Gastroesophageal sphincter (tissue), 4 donors: ENCODE results near the gene INSR. TPM values are rescaled to one million over a fixed set of nuclear protein-coding genes. Genes with fewer than 3 reads are reported as not detected.
A peak's percentile ranks its signal among the peaks of the same experiment; 100 is the strongest.
"Not testable (repeated sequence)": the region's sequence is repeated elsewhere in the genome, so short reads cannot be mapped to it uniquely, and the experiment has no call there.

Experiments
- ATAC-seq: fragments of 150-250 bp; one replicate; pipeline ENCODE4 v1.9.1; 2016; ENCODE audit warnings: mild to moderate bottlenecking, moderate library complexity
- H3K27ac ChIP-seq, 4 donors: fragments of 200-600 bp; sonication (generic) in 3 of 4; 1 replicate in 3 of 4; 2 replicates in 1 of 4; pipeline ENCODE4 v1.5.1; 2016 to 2019
- H3K27me3 ChIP-seq: fragments of 200-600 bp; sonication (generic); one replicate; pipeline ENCODE4 v1.5.1; 2019
- H3K36me3 ChIP-seq, 2 donors: fragments of 200-600 bp; sonication (generic); one replicate each; pipeline ENCODE4 v1.5.1; 2019; ENCODE audit warnings: control low read depth in 1 of 2
- H3K4me1 ChIP-seq, 3 donors: fragments of 200-600 bp; sonication (generic); 1 replicate in 2 of 3; 2 replicates in 1 of 3; pipeline ENCODE4 v1.5.1; 2016 to 2019; ENCODE audit warnings: control low read depth in 2 of 3
- H3K4me3 ChIP-seq, 2 donors: fragments of 200-600 bp; sonication (generic); one replicate each; pipeline ENCODE4 v1.5.1; 2019; ENCODE audit warnings: mild to moderate bottlenecking in 1 of 2, moderate library complexity in 1 of 2
- H3K9me3 ChIP-seq, 3 donors: fragments of 200-600 bp; sonication (generic); one replicate each; pipeline ENCODE4 v1.5.1; 2017 to 2019; ENCODE audit warnings: control low read depth in 2 of 3
- EP300 ChIP-seq: sonication (generic); formaldehyde crosslinking; IDR thresholded peaks from one replicate; pipeline ENCODE4 v1.6.1; 2017; ENCODE audit warnings: antibody characterized with exemption, mild to moderate bottlenecking
- POLR2A ChIP-seq, 2 donors: fragments of 450-650 bp; IDR thresholded peaks; one replicate each; pipeline ENCODE4 v1.6.1; 2017; ENCODE audit warnings: antibody characterized with exemption in 2 of 2, mild to moderate bottlenecking in 2 of 2, moderate library complexity in 1 of 2
- POLR2AphosphoS5 ChIP-seq: sonication (generic); formaldehyde crosslinking; IDR thresholded peaks from one replicate; pipeline ENCODE4 v1.6.1; 2017; ENCODE audit warnings: antibody characterized with exemption
- WGBS, 2 donors: methylation state at CpG; one replicate each; pipeline ENCODE4 v1.1.5; 2018; ENCODE audit warnings: low coverage in 1 of 2; 5-methylcytosine and 5-hydroxymethylcytosine counted together
- total RNA-seq, 4 donors: library from RNA; depleted of rRNA; stranded (reverse); fragments of >200 nt; gene quantifications; one replicate each; pipeline ENCODE4 v1.1.0, GENCODE V29; 2016
- TF ChIP-seq, protein P1 (sequence below), 4 experiments: fragments of 200-600 bp in 2 of 4; fragments of 450-650 bp in 2 of 4; sonication (generic) in 1 of 4; IDR thresholded peaks; one replicate each; pipeline ENCODE4 v1.5.1; 2017 to 2019; ENCODE audit warnings: antibody characterized with exemption in 4 of 4, mild to moderate bottlenecking in 2 of 4, moderate library complexity in 2 of 4

The INSR gene
- total RNA-seq, 4 donors from 2014 or later: 67.6 to 95.6 (median 81.2) TPM

DNA sequence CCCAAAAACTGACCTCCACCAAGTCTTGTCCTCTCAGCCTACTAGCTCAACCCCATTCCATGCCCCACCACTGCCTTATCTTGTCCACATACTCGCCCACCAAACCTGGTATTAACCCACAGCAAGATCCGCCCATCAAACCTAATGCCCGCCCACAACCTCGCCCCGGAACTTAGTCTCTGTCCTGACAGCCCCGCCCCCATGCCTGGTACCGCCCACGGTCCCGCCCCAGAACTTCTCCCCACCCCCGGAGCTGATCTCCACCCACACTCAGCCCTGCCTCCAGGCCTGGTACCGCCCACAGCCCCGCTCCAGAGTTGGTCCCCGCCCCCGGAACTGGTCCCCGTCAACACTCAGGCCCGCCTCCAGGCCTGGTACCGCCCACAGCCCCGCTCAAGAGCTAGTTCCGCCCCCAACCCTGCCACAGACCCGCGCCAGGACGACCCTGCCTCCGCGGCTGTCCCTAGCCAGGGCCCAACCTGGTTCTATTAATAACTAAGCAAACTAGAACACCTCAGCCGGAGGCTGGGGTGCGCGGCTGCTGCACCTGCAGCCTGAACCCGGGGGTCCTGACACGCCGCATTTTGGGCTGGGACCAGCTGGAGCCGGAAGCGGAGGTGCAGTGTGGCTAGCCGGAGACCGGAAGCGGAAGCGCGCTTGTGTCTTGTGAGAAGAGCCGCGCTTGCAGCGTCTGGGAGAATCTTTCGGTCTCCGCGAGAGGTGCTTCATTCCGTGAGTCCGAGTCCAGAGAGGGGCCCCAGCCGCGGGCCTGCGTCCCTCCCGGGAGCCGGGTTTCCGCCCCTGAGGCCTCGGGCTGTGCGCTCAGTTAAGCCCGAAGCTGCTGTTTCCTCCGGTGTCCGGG, 224.9 kb downstream of the INSR start, which contains the start of gene ZNF557:
TSS of gene ZNF557 (plus strand) at position 662 of the 862 bp plus-strand sequence. CDS start 5,372 bp downstream, outside the sequence.
- H3K36me3 ChIP-seq: peaks cover 0 to 38% of the 10 kb centered on the region in 2 donors
- H3K9me3 ChIP-seq: peaks cover 0 to 7% (median 0%) of the 10 kb centered on the region in 3 donors
- WGBS, 2 donors: 0 to 1% methylated on average over 6 to 8 of the region's 56 CpGs
- no peaks in the 10 kb centered on the region for H3K27me3 ChIP-seq
- H3K27ac ChIP-seq: peak within 1 kb of the TSS; percentile 11 to 84 (median 82)
- TF ChIP-seq, protein P1, sequence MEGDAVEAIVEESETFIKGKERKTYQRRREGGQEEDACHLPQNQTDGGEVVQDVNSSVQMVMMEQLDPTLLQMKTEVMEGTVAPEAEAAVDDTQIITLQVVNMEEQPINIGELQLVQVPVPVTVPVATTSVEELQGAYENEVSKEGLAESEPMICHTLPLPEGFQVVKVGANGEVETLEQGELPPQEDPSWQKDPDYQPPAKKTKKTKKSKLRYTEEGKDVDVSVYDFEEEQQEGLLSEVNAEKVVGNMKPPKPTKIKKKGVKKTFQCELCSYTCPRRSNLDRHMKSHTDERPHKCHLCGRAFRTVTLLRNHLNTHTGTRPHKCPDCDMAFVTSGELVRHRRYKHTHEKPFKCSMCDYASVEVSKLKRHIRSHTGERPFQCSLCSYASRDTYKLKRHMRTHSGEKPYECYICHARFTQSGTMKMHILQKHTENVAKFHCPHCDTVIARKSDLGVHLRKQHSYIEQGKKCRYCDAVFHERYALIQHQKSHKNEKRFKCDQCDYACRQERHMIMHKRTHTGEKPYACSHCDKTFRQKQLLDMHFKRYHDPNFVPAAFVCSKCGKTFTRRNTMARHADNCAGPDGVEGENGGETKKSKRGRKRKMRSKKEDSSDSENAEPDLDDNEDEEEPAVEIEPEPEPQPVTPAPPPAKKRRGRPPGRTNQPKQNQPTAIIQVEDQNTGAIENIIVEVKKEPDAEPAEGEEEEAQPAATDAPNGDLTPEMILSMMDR (IDR thresholded peaks at IDR 0.05): peak in 1 of 4 experiments; percentile 8
- TF ChIP-seq POLR2AphosphoS5: peak; percentile 45
- no peak for TF ChIP-seq EP300
- peak in 1 of 2 donors; percentile 43 for TF ChIP-seq POLR2A (IDR thresholded peaks at IDR 0.05)
- ATAC-seq: peak; percentile 100
- H3K4me1 ChIP-seq: peaks cover 0 to 11% (median 7%) of the 10 kb centered on the region in 3 donors
- H3K4me3 ChIP-seq: peak within 1 kb of the TSS; percentile 85 to 93

DNA sequence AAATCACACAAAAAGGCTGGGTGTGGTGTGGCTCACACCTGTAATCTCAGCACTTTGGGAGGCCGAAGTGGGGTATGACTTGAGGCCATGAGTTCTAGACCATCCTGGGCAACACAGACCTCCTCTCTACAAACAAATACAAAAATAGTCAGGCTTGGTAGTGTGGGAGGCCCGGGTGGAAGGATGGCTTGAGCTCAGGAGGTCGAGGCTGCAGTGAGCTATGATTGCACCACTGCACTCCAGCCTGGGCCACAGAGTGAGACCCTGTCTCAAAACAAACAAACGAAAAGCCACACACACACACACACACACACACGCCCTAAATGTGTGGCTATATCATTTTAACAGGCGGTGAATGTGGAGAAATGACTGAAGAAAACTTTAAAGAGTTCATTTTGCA, 225.6 kb downstream of the INSR start:
- ATAC-seq: no peak
- no peaks in the 10 kb centered on the region for H3K27me3 ChIP-seq
- TF ChIP-seq POLR2A (IDR thresholded peaks at IDR 0.05): no peak

DNA sequence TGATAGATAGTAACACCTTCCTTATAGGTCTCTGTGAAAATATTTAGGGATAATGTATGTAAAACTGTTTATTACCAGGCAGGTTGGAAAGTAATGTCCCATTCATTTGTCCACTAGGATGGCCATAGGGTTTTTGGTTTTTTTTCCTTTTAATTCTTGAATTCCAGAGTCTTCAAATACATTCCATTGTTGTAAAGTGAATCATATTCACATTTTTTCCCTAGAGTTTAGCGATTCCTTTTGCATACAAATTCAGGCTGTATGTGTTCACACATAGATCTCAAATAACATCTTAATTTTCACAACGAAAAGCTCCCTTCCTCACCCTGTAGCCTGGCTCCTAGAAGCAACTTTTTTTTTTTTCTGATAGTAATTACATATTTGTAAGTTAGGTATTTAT, 226.5 kb downstream of the INSR start:
- no peaks in the 10 kb centered on the region for H3K9me3 ChIP-seq
- 80 to 90% methylated on average over 2 of the region's 2 CpGs for WGBS, 2 donors
- H3K4me3 ChIP-seq: no peak overlapping the region
- H3K27me3 ChIP-seq: no peaks in the 10 kb centered on the region
- no peak for TF ChIP-seq POLR2AphosphoS5
- no peak for TF ChIP-seq POLR2A (IDR thresholded peaks at IDR 0.05)
- TF ChIP-seq, protein P1 (IDR thresholded peaks at IDR 0.05): no peak
- TF ChIP-seq EP300: no peak
- ATAC-seq: no peak
- no peak overlapping the region for H3K27ac ChIP-seq
- peaks cover 0 to 11% (median 7%) of the 10 kb centered on the region in 3 donors for H3K4me1 ChIP-seq
- peaks cover 0 to 22% of the 10 kb centered on the region in 2 donors for H3K36me3 ChIP-seq

More for the DNA sequence above, 225.6 kb downstream of the INSR start:
- WGBS, 2 donors: 69 to 72% methylated on average over 3 to 5 of the region's 6 CpGs
- Histone ChIP-seq H3K4me3 (peak overlapping the region in 1 of 2 donors; percentile 85), H3K4me1 (peaks cover 0 to 11% (median 7%) of the 10 kb centered on the region in 3 donors), H3K9me3 (peaks cover 0 to 3% (median 0%) of the 10 kb centered on the region in 3 donors), H3K27ac (peak overlapping the region in 3 of 4 donors; percentile 81 to 84 (median 82)), H3K36me3 (peaks cover 0 to 31% of the 10 kb centered on the region in 2 donors)

DNA sequence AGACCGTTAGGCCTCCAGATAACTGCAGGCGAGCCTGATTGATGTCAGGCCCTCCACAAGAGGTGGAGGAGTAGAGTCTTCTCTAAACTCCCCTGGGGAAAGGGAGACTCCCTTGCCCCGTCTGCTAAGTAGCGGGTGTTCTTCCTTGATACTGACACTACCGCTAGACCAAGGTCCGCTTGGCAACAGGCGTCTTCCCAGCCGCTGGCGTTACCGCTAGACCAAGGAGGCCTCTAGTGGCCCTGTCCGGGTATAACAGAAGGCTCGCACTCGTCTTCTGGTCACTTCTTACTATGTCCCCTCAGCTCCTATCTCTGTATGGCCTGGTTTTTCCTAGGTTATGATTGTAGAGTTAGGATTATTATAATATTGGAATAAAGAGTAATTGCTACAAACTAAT, 227.1 kb downstream of the INSR start:
- TF ChIP-seq, protein P1 (IDR thresholded peaks at IDR 0.05): peak in 1 of 4 experiments; percentile 29
- ATAC-seq, H3K27ac ChIP-seq, H3K9me3 ChIP-seq, H3K4me3 ChIP-seq, H3K27me3 ChIP-seq: not testable (repeated sequence)
- 25 to 44% methylated on average over 4 to 11 of the region's 13 CpGs for WGBS, 2 donors
- H3K36me3 ChIP-seq: peaks cover 0 to 16% of the 10 kb centered on the region in 2 donors
- peaks cover 0 to 11% (median 7%) of the 10 kb centered on the region in 3 donors for H3K4me1 ChIP-seq

DNA sequence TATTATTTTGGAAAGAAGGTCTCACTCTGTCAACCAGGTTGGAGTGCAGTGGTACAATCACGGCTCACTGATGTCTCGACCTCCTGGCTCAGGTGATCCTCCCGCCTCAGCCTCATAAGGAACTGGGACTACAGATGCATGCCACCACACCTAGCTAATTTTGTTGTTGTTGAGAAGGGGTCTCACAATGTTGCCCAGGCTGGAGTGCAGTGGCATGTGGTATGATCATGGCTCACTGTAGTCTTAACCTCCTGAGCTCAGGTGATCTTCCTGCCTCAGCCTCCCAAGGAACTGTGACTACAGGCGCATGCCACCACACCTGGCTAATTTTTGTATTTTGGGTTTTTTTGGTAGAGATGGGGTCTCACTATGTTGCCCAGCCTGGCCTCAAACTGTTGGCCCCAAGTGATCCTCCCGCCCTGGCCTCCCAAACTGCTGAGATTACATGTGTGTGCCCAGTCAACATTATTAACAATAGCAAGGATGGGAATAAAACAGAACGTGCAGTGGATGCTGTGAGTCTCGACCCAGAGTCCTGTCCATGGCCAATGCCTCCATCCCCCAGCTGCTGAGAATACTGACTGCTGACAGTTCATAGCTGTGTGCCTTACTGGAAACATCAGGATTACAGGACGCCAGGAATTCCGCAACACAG, 230.3 kb downstream of the INSR start:
- H3K4me3 ChIP-seq: no peak overlapping the region
- TF ChIP-seq POLR2AphosphoS5: no peak
- TF ChIP-seq POLR2A (IDR thresholded peaks at IDR 0.05): no peak
- TF ChIP-seq, protein P1 (IDR thresholded peaks at IDR 0.05): no peak
- no peak for TF ChIP-seq EP300
- H3K9me3 ChIP-seq: no peaks in the 10 kb centered on the region
- H3K27ac ChIP-seq: no peak overlapping the region
- no peak for ATAC-seq
- H3K36me3 ChIP-seq: no peaks in the 10 kb centered on the region
- H3K4me1 ChIP-seq: no peaks in the 10 kb centered on the region
- H3K27me3 ChIP-seq: no peaks in the 10 kb centered on the region
- WGBS, 2 donors: 93 to 96% methylated on average over 5 of the region's 9 CpGs
